Skeletal muscle tissue (tissue), 4 donors: ENCODE measurements around the gene DIP2C. TPM values are rescaled to one million over a fixed set of nuclear protein-coding genes. Genes with fewer than 3 reads are reported as not detected.

Experiments
- H3K27ac ChIP-seq: one replicate; pipeline ENCODE4 v1.7.0; 2013; ENCODE audit warnings: mild to moderate bottlenecking, low read depth, low read length, inconsistent platforms
- H3K27me3 ChIP-seq, 3 donors: one replicate each; pipeline ENCODE4 v1.7.0; 2013; ENCODE audit warnings: low read length in 3 of 3; ENCODE audit not compliant: control insufficient read depth in 3 of 3, insufficient read depth in 3 of 3
- H3K36me3 ChIP-seq, 3 donors: one replicate each; pipeline ENCODE4 v1.7.0; 2013; ENCODE audit warnings: low read length in 3 of 3; ENCODE audit not compliant: control insufficient read depth in 3 of 3, insufficient read depth in 3 of 3
- H3K4me1 ChIP-seq, 3 donors: one replicate each; pipeline ENCODE4 v1.7.0; 2013; ENCODE audit warnings: low read length in 3 of 3, mild to moderate bottlenecking in 3 of 3; ENCODE audit not compliant: control insufficient read depth in 3 of 3, insufficient read depth in 3 of 3
- H3K4me3 ChIP-seq, 3 donors: one replicate each; pipeline ENCODE4 v1.7.0; 2013; ENCODE audit warnings: low read length in 3 of 3
- H3K9ac ChIP-seq, 3 donors: one replicate each; pipeline ENCODE4 v1.7.0; 2013; ENCODE audit warnings: low read length in 3 of 3, mild to moderate bottlenecking in 3 of 3, moderate library complexity in 2 of 3, low read depth in 1 of 3
- H3K9me3 ChIP-seq, 3 donors: one replicate each; pipeline ENCODE4 v1.7.0; 2013; ENCODE audit warnings: low read length in 3 of 3; ENCODE audit not compliant: control insufficient read depth in 3 of 3
- total RNA-seq: library from RNA; depleted of rRNA; stranded (reverse); fragments of >200 nt; gene quantifications from one replicate; pipeline ENCODE4 v1.2.3, GENCODE V29; 2014
- donor health status: Osteomylitis.

Gene DIP2C
- total RNA-seq, 1 donor from 2014 or later: 18.8 TPM

DNA sequence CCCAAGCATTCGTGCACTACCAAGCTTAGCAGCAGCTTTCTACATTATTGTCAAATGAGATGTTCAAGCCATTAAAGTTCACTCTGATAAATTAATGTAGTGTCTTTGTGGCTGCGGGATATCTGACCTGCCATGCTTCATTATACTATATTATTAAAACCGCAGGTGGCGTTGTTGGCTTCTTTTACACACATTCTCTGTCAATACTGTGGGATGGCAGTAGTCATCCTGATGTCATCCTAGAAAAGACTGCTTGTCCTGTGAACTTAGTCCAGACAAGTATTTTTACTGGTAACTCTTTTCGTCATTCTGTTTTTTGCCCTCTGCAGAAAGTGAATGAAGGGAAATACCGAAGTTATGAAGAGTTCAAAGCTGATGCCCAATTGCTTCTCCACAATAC, 450.4 kb downstream of the DIP2C start:
- no peak overlapping the region for H3K9ac ChIP-seq
- no peaks in the 10 kb centered on the region for H3K9me3 ChIP-seq
- no peaks in the 10 kb centered on the region for H3K27me3 ChIP-seq
- no peak overlapping the region for H3K4me3 ChIP-seq
- H3K27ac ChIP-seq: no peak overlapping the region
- H3K4me1 ChIP-seq: no peaks in the 10 kb centered on the region
- peaks cover 3 to 24% (median 11%) of the 10 kb centered on the region in 3 donors for H3K36me3 ChIP-seq

- H3K4me3 ChIP-seq: no peak overlapping the region
- H3K36me3 ChIP-seq: peaks cover 3 to 18% (median 5%) of the 10 kb centered on the region in 3 donors
- H3K27ac ChIP-seq: no peak overlapping the region
- no peaks in the 10 kb centered on the region for H3K9me3 ChIP-seq
- H3K9ac ChIP-seq: no peak overlapping the region
- no peaks in the 10 kb centered on the region for H3K4me1 ChIP-seq
- no peaks in the 10 kb centered on the region for H3K27me3 ChIP-seq
These were observed 453.6 kb downstream of the DIP2C start for GRCh38 chr10:235915-236314.

GRCh38 chr10:234708-235406, 454.6 kb downstream of the DIP2C start:
- Histone ChIP-seq H3K4me1 (no peaks in the 10 kb centered on the region), H3K36me3 (peaks cover 0 to 16% (median 0%) of the 10 kb centered on the region in 3 donors), H3K27ac (no peak overlapping the region), H3K27me3 (no peaks in the 10 kb centered on the region), H3K9me3 (no peaks in the 10 kb centered on the region), H3K9ac (no peak overlapping the region), H3K4me3 (no peak overlapping the region)

DNA sequence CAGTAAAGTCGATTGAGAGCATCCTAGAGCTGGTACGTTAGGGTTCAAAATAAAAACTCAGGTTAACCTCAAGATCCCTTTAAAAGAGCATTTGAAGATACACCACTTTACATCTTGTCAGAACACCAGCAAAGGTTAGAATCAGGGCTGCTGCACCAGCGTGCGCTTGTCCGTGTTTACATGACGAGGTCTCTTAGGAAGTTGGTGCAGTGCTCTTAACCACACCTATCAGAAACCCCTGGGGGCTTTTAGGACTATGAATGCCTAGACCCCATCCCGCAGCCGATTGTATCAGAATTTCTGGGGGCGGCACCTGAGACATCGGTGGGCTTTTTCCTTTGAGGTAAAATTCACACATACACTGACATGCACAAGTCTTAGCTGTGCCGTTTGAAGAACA, 456.6 kb downstream of the DIP2C start:
- Histone ChIP-seq H3K4me3 (no peak overlapping the region), H3K4me1 (no peaks in the 10 kb centered on the region), H3K36me3 (peaks cover 0 to 7% (median 0%) of the 10 kb centered on the region in 3 donors), H3K9ac (no peak overlapping the region), H3K27me3 (no peaks in the 10 kb centered on the region), H3K27ac (no peak overlapping the region), H3K9me3 (no peaks in the 10 kb centered on the region)

- H3K4me3 ChIP-seq: no peak overlapping the region
- no peaks in the 10 kb centered on the region for H3K9me3 ChIP-seq
- no peak overlapping the region for H3K9ac ChIP-seq
- no peaks in the 10 kb centered on the region for H3K27me3 ChIP-seq
- no peak overlapping the region for H3K27ac ChIP-seq
- no peaks in the 10 kb centered on the region for H3K4me1 ChIP-seq
- peaks cover 0 to 4% (median 0%) of the 10 kb centered on the region in 3 donors for H3K36me3 ChIP-seq
These were observed 457.4 kb downstream of the DIP2C start for GRCh38 chr10:232061-232460.

- Histone ChIP-seq H3K36me3 (peaks cover 0 to 3% (median 0%) of the 10 kb centered on the region in 3 donors), H3K27me3 (no peaks in the 10 kb centered on the region), H3K9ac (no peak overlapping the region), H3K4me1 (no peaks in the 10 kb centered on the region), H3K4me3 (no peak overlapping the region), H3K27ac (no peak overlapping the region), H3K9me3 (no peaks in the 10 kb centered on the region)
These were observed 458.7 kb downstream of the DIP2C start for GRCh38 chr10:230758-231157.

GRCh38 chr10:228366-228765, 461.1 kb downstream of the DIP2C start:
- Histone ChIP-seq H3K9me3 (no peaks in the 10 kb centered on the region), H3K27me3 (no peaks in the 10 kb centered on the region), H3K4me3 (no peak overlapping the region), H3K4me1 (no peaks in the 10 kb centered on the region), H3K27ac (no peak overlapping the region), H3K36me3 (peaks cover 0 to 3% (median 0%) of the 10 kb centered on the region in 3 donors), H3K9ac (no peak overlapping the region)

DNA sequence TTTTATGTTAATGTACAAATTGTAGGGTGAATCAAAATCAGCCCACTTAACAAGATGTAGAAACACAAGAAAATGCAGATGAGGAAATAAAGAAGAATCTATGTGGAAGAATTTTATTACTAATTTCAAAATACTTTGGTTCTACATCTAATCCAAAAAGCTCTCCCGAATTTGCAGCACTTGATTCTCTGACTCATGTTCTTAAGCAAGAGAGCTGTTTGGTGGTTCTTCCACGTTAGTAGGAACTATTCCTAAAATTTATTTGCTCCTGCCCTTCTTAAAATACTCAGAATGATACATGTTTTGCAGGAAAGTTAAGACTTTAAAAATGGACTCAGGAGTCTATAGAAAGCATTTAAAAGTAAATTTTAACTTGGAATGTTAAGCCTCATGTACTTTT, 462.5 kb downstream of the DIP2C start:
- Histone ChIP-seq H3K4me1 (no peaks in the 10 kb centered on the region), H3K9me3 (no peaks in the 10 kb centered on the region), H3K27ac (no peak overlapping the region), H3K9ac (no peak overlapping the region), H3K4me3 (no peak overlapping the region), H3K27me3 (no peaks in the 10 kb centered on the region), H3K36me3 (no peaks in the 10 kb centered on the region)

DNA sequence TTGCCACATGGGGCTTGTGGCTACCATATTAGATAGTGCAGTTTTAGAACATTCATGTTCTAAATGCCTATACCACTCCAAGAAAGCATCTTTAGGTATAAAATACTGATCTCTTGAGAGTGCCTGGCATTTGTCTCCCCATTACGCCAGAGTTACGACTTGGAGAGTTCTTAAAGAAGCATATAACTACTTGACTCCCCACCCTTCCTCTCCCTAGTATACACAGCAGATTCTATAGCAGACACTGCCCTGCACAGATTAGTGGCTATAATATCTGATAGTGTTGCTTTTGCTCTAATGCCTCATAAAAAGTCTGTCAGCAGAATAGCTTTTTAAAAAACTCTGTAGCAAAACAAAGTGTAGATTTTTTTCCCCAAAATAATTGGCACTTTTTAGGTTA, 463.4 kb downstream of the DIP2C start:
- Histone ChIP-seq H3K36me3 (no peaks in the 10 kb centered on the region), H3K4me3 (no peak overlapping the region), H3K9me3 (no peaks in the 10 kb centered on the region), H3K9ac (no peak overlapping the region), H3K4me1 (no peaks in the 10 kb centered on the region), H3K27me3 (no peaks in the 10 kb centered on the region), H3K27ac (no peak overlapping the region)

DNA sequence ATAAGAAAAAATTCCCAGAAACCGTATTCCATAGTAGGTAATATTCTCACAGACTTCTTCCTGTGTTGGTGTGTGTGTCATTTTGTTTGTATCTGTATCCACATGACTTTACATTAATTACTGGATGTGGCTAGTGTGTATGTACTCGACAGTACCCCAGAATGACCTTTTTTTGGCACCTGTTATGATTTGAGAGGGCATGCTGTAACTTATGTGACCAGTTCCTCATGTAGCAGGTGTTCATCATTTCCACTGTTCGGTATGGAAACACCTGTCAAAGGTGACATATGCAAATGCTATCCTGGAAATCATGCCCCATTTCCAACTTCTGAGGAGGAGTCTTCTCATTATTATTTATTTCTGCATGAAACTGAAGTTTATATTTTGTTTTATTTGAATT, 464.9 kb downstream of the DIP2C start:
- no peaks in the 10 kb centered on the region for H3K36me3 ChIP-seq
- H3K4me1 ChIP-seq: no peaks in the 10 kb centered on the region
- H3K4me3 ChIP-seq: no peak overlapping the region
- H3K27ac ChIP-seq: no peak overlapping the region
- no peaks in the 10 kb centered on the region for H3K27me3 ChIP-seq
- H3K9me3 ChIP-seq: no peaks in the 10 kb centered on the region
- no peak overlapping the region for H3K9ac ChIP-seq
